RPMI8226 (cell line): Measurements from ENCODE around the gene HSPE1.
"Not testable (repeated sequence)": the region's sequence is repeated elsewhere in the genome, so short reads cannot be mapped to it uniquely, and the experiment has no call there.

Experiments
- DNase-seq: peaks from one replicate; pipeline ENCODE4 v3.0.0-alpha.2; 2015

Gene HSPE1

GRCh38 chr2:197499594-197500502 lies at the start of gene HSPE1, which contains the start of gene HSPD1:
TSS of gene HSPE1 (plus strand) at chr2:197500379. CDS start at chr2:197500437, 58 bp downstream.
TSS of gene HSPD1 (minus strand) at chr2:197499840. CDS start at chr2:197498848, 992 bp downstream.
- peak; percentile 100 for DNase-seq

DNA sequence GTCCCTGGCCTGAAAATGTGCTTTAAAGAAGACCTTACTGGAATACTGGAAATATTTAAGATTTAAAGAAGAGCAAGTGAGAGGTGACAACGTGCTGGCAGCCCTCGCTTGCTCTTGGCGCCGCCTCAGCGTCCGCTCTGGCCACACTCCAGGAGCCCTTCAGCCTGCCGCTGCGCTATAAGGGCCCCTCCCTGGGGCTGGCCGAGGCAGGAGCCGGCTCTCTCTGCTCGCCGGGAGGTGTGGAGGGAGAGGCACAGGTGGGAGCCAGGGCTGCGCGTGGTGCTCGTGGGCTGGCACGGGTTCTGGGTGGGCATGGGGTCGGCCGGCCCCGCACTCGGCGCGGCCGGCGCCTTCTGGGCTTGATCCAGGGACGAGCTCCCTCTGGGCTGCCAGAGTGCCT lies 49.7 kb upstream of the HSPE1 start:
- no peak for DNase-seq

DNA sequence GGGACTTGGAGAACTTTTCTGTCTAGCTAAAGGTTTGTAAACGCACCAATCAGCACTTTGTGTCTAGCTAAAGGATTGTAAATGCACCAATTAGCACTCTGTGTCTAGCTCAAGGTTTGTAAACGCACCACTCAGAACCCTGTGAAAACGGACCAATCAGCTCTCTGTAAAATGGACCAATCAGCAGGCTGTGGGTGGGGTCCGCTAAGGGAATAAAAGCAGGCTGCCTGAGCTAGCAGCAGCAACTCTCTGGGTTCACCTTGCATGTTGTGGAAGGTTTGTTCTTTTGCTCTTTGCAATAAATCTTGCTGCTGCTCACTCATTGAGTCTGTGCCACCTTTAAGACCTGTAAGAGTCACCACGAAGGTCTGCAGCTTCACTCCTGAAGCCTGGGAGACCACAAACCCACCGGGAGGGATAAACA lies 49.2 kb upstream of the HSPE1 start:
- DNase-seq = not testable (repeated sequence)

DNA sequence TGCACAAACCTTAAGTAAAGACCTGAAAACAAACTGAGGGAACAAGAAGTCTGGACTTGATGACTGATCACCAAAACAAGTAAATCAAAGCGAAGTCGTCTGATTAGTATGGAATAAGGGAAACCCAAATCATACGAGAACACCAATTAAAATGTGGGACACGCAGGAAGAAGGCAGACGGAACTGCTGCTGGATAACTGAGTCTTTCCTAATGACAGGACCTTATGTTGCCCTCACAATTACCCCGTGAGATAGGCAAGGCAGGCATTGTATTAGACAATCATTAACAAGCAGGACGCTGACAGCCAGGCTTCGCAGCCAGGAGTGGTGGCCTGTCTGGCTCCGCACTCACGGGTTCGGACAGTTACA lies 47.4 kb upstream of the HSPE1 start:
- no peak for DNase-seq

DNA sequence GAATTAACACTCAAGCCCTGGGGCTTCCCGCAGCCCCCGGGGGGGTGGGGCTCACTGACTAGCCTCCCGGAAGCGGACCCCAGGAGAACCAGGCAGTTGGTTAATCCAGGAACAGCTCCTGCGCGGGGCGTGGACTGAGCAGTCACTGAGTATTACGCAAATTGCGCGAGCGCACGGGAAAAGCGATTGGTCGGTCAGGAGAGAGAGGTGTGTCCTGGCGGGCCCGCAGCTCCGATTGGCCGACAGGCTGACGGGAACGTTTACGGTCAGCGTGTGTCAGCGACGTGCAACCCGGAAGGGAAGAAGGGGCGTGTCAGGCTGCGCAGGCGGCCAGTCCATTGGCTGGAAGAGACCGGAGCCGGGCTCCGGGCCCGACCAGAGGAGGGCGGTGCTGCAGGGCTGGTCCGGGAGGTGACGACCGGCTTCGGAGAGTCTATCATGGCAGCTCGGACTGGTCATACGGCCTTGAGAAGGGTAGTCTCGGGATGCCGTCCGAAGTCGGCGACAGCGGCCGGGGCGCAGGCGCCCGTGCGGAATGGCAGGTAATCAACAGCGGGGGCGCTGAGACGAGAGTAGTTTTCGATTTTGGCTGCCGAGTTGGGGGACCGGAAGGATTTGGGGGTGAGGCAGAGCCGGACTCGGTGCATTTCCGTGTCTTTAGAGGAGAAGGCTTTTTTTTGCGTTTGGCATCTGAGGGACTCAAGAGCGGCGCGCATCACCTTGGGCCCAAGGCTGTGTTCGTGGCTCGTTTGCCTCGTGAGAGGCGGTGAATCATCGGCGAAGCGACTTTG lies 46.9 kb upstream of the HSPE1 start, which contains the start of gene COQ10B:
TSS of gene COQ10B (plus strand) at position 430 of the 791 bp plus-strand sequence. CDS start at position 439, 9 bp downstream.
- peak; percentile 99 for DNase-seq

DNA sequence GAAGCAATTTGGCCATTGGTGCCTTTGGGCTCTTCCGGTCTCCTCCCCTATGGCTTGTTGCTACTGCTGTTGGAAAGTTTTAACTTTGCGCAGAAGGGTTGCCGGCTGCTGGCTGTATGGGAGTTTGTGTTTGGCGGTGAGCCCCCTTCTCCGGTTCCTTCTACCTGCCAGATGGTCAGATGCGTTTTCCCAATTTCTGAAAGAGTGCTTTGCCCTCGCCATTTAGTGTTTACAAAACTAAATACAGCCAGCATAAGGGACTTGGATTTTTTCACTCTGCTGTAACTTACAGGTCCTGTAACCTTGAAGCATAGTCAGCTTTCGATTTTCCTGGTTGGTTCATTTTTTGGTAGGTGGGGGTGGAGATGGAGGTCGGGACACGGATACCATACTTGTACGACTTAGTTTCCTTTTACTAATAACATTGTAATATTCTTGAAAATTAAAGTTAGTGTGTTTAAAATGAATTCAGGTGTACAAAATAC lies 46.2 kb upstream of the HSPE1 start:
- no peak for DNase-seq

GRCh38 chr2:197454923-197455322 lies 45.3 kb upstream of the HSPE1 start:
- no peak for DNase-seq

GRCh38 chr2:197455428-197455827 lies 44.8 kb upstream of the HSPE1 start:
- no peak for DNase-seq

GRCh38 chr2:197460649-197461048 lies 39.5 kb upstream of the HSPE1 start:
- DNase-seq = no peak

DNA sequence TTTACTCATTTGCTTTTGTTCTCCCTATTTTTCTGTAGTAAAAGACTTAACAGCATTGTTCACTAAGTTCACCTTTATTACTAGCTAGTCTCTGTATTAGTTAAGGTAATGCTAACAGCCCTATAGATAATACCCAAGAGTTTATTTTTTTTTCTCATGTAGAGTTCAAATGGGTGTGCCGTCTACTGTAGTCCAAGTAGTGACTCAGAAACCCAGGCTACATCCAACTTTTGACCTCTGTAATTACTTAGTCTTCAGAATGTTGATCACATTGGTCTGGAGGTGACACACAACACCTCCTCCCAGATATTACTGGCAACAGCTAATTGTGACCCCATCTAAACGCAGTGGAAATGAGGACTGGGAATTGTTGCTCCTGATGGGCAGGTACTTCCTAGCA lies 39.1 kb upstream of the HSPE1 start:
- no peak for DNase-seq

GRCh38 chr2:197464175-197464574 lies 36.0 kb upstream of the HSPE1 start:
- DNase-seq = peak; percentile 13

- DNase-seq = no peak
Observed at GRCh38 chr2:197472166-197472565, 28.0 kb upstream of the HSPE1 start.

DNA sequence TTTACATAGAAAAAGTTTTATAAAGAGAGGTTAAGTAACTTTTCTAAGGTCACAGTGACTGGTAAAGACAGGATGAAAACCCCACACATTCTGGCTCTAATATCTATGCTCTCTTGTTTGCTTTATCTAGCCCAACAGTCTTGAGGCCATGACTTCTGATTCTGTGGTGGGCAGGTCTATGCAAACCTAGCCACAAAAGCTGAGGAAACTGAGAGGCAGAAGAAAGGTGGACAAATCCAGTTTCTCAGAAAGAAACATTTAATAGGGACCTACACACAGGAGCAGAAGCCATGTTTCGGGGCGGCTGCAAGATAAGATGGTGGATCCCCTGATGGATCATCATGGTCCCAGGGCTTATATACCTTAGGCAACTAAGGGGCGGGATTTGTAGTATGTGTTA lies 22.4 kb upstream of the HSPE1 start:
- no peak for DNase-seq

GRCh38 chr2:197480165-197481036 lies 19.8 kb upstream of the HSPE1 start:
- DNase-seq = no peak

GRCh38 chr2:197484248-197484647 lies 15.9 kb upstream of the HSPE1 start:
- not testable (repeated sequence) for DNase-seq

GRCh38 chr2:197486175-197486574 lies 14.0 kb upstream of the HSPE1 start:
- DNase-seq = no peak

- DNase-seq = no peak
Observed at GRCh38 chr2:197487385-197487784, 12.8 kb upstream of the HSPE1 start.

DNA sequence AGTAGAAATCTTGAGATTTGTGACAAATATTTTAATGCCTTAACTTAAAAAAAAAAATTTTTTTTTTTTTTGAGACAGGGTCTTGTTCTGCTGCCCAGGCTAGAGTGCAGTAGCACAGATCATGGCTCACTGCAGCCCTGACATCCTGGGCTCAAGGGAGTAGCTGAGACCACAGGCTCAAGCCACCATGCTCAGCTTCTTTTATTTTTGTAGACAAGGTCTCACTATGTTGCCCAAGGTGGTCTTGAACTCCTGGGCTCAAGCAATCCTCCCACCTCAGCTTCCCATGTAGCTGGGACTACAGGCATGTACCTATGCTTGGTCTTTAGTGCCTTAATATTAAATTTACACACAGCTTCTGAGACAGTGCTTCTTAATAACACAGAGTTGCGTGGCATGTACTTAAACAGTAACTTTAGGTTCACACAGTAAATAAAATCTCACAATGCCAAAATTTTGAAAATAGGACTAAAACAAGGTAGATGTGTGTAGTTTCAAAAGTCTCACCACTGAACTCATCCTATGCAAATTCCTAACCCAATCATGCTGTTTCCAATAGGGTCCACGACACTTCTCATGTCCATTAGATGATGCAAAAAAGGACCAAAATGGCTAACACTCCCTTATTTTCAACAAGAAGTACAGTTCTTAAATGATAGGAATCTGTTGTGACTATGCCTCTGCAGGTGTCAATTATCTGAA lies 4.6 kb upstream of the HSPE1 start:
- DNase-seq = no peak

DNA sequence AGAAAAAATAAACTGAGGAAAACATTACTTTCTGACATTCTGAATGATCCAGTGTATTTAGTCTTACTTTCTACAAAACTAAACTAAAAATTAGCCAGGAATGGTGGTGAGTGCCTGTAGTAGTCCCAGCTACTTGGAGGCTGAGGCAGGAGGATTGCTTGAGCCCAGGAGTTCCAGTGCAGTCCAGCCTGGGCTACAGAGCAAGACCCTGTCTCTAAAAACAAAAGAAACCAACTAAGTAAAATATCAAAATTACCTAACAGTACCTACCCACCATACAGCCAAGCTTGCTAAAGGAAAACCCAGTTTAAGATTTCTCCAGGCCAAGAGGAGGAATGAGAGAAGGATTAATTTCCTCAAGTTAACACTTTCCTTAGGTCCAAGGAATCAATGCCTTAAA lies 3.5 kb upstream of the HSPE1 start:
- no peak for DNase-seq

DNA sequence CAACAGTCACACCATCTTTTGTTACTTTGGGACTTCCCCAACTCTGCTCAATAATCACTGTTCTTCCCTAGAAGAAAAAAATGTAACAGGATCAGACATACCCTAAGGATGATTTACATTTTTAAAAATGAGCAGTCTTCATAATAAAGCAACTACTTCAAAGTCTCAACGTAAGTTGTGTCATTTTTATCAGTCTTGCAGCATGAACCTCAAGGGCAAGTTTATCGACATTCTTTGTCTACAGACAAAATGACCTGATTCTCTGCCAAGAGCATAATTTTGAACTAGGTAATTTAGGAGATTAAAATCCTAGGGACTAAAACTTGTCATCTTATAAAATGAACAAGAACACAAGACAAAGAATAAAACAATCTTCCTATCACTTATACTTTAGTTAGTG lies 2.9 kb upstream of the HSPE1 start:
- no peak for DNase-seq

GRCh38 chr2:197498235-197498936 lies 1.8 kb upstream of the HSPE1 start:
- no peak for DNase-seq
